A673 (cell line): Measurements from ENCODE around the gene APMAP.

ENCODE experiments used
- CTCF ChIP-seq: fragments of 300-800, 200-600 bp; sonication (generic); conservative IDR thresholded peaks from 2 replicates; pipeline ENCODE4 v1.5.1; 2017; ENCODE audit warnings: low read depth, mild to moderate bottlenecking, antibody characterized with exemption, low read length, moderate library complexity, mixed read lengths
- EZH2 ChIP-seq: fragments of 200-600 bp; sonication (generic); IDR thresholded peaks from 2 replicates; pipeline ENCODE4 v1.6.1; 2017; ENCODE audit warnings: borderline replicate concordance, low read depth, mild to moderate bottlenecking, mixed read lengths, antibody characterized with exemption, low read length; ENCODE audit not compliant: poor library complexity, severe bottlenecking

- no peak for TF ChIP-seq CTCF
- no peak for TF ChIP-seq EZH2
Measured at GRCh38 chr20:24987873-24988835, 4.4 kb downstream of the APMAP start.
